ENCODE results near the gene TMCO4. TPM values are rescaled to one million over a fixed set of nuclear protein-coding genes. Genes with fewer than 3 reads are reported as not detected.

The TMCO4 gene
- total and polyA plus RNA-seq, 2 of the 8 experiments (the other 6 are each of a cell fraction or from before 2014, with no cell fraction given): 3.0 to 3.1 TPM

GRCh38 chr1:19747761-19748160 is 52.0 kb downstream of the TMCO4 start (continued):
- no peak for TF ChIP-seq ASH2L (IDR thresholded peaks at IDR 0.05; ENCODE audit: low read length)
- no peak for TF ChIP-seq EP300 (IDR thresholded peaks at IDR 0.05; ENCODE audit: borderline replicate concordance in 1 of 2, low read depth in 2 of 2, low read length in 2 of 2)
- TF ChIP-seq KDM4A (IDR thresholded peaks at IDR 0.05; ENCODE audit: low read depth, low read length, severe bottlenecking): no peak
- TF ChIP-seq CHD7 (IDR thresholded peaks at IDR 0.05; ENCODE audit: insufficient replicate concordance, low read length): no peak
- no peak for TF ChIP-seq SP2 (IDR thresholded peaks at IDR 0.05; ENCODE audit: low read length)
- no peak for TF ChIP-seq CHD1 (IDR thresholded peaks at IDR 0.05; ENCODE audit: low read depth, low read length)
- no peak for TF ChIP-seq EGR1 (IDR thresholded peaks at IDR 0.05; ENCODE audit: borderline replicate concordance, low read depth, low read length)

Measured in H1 (cell line).